Mesenchymal stem cell (in vitro differentiated cells and primary cell): Measurements from ENCODE around the gene TCEAL9.
A peak's percentile ranks its signal among the peaks of the same experiment; 100 is the strongest.

Experiments used
- DNase-seq: peaks from one replicate; pipeline ENCODE4 v3.0.0-alpha.2; 2013
- H2AFZ ChIP-seq: one replicate; pipeline ENCODE4 v1.6.1; 2013; ENCODE audit warnings: low read depth, mild to moderate bottlenecking, control low read depth, inconsistent platforms, low read length, moderate library complexity
- H2AK5ac ChIP-seq: 2 replicates; pipeline ENCODE4 v1.6.1; 2013; ENCODE audit warnings: low read length, moderate library complexity, mild to moderate bottlenecking, inconsistent platforms; ENCODE audit not compliant: severe bottlenecking
- H2BK120ac ChIP-seq: one replicate; pipeline ENCODE4 v1.6.1; 2013; ENCODE audit warnings: low read depth, mild to moderate bottlenecking, inconsistent platforms, low read length, moderate library complexity
- H2BK12ac ChIP-seq, 2 experiments: one replicate each; pipeline ENCODE4 v1.6.1; 2013; ENCODE audit warnings: inconsistent platforms in 2 of 2, low read length in 2 of 2, mild to moderate bottlenecking in 2 of 2, moderate library complexity in 2 of 2, control low read depth in 1 of 2
- H2BK15ac ChIP-seq: one replicate; pipeline ENCODE4 v1.6.1; 2013; ENCODE audit warnings: mild to moderate bottlenecking, low read depth, inconsistent platforms; ENCODE audit not compliant: poor library complexity, severe bottlenecking
- H2BK5ac ChIP-seq: 2 replicates; pipeline ENCODE4 v1.6.1; 2013; ENCODE audit warnings: low read depth, mild to moderate bottlenecking, low read length, control low read depth, inconsistent platforms; ENCODE audit not compliant: poor library complexity, severe bottlenecking
- H3K14ac ChIP-seq, 2 experiments: one replicate each; pipeline ENCODE4 v1.6.1; 2013; ENCODE audit warnings: inconsistent platforms in 2 of 2, low read length in 2 of 2, control low read depth in 1 of 2, mild to moderate bottlenecking in 1 of 2, moderate library complexity in 1 of 2
- H3K18ac ChIP-seq, 2 experiments: one replicate each; pipeline ENCODE4 v1.6.1; 2013; ENCODE audit warnings: inconsistent platforms in 2 of 2, low read length in 2 of 2, control low read depth in 1 of 2, low read depth in 1 of 2, mild to moderate bottlenecking in 1 of 2
- H3K23ac ChIP-seq, 2 experiments: one replicate each; pipeline ENCODE4 v1.6.1; 2013; ENCODE audit warnings: inconsistent platforms in 2 of 2, low read length in 2 of 2, mild to moderate bottlenecking in 2 of 2, moderate library complexity in 2 of 2, control low read depth in 1 of 2
- H3K27ac ChIP-seq: 2 replicates; pipeline ENCODE4 v1.5.1; 2013; ENCODE audit warnings: mild to moderate bottlenecking, moderate library complexity, low read length, control low read depth, inconsistent platforms; ENCODE audit not compliant: poor library complexity, severe bottlenecking
- H3K27me3 ChIP-seq, 2 experiments: 2 replicates each; pipeline versions ENCODE4 v1.6.1 to v1.7.0; 2013; ENCODE audit warnings: low read length in 2 of 2, mild to moderate bottlenecking in 2 of 2, moderate library complexity in 2 of 2, control low read depth in 1 of 2, inconsistent platforms in 1 of 2; ENCODE audit not compliant: control insufficient read depth in 1 of 2, insufficient read depth in 1 of 2
- H3K36me3 ChIP-seq, 2 experiments: 2 replicates each; pipeline versions ENCODE4 v1.6.1 to v1.7.0; 2013; ENCODE audit warnings: low read length in 2 of 2, control low read depth in 1 of 2, inconsistent platforms in 1 of 2, low read depth in 1 of 2, mild to moderate bottlenecking in 1 of 2; ENCODE audit not compliant: insufficient read depth in 2 of 2, control insufficient read depth in 1 of 2
- H3K4ac ChIP-seq, 2 experiments: one replicate each; pipeline ENCODE4 v1.6.1; 2013; ENCODE audit warnings: inconsistent platforms in 2 of 2, low read length in 2 of 2, mild to moderate bottlenecking in 2 of 2, moderate library complexity in 2 of 2, control low read depth in 1 of 2, low read depth in 1 of 2
- H3K4me1 ChIP-seq: 2 replicates; pipeline ENCODE4 v1.6.1; 2013; ENCODE audit warnings: low read depth, low read length, control low read depth; ENCODE audit not compliant: control insufficient read depth, insufficient read depth
- H3K4me2 ChIP-seq: 2 replicates; pipeline ENCODE4 v1.6.1; 2013; ENCODE audit warnings: low read length, mild to moderate bottlenecking, inconsistent platforms; ENCODE audit not compliant: poor library complexity, severe bottlenecking
- H3K4me3 ChIP-seq, 2 experiments: 2 replicates each; pipeline versions ENCODE4 v1.5.1 to v1.7.0; 2013; ENCODE audit warnings: low read length in 2 of 2, mild to moderate bottlenecking in 2 of 2, control low read depth in 1 of 2, low read depth in 1 of 2; ENCODE audit not compliant: insufficient read depth in 1 of 2
- H3K79me1 ChIP-seq: replicated peaks from 2 replicates; pipeline ENCODE4 v1.6.1; 2013; ENCODE audit warnings: mild to moderate bottlenecking, control low read depth, low read length, inconsistent platforms; ENCODE audit not compliant: poor library complexity, severe bottlenecking
- H3K9ac ChIP-seq: 2 replicates; pipeline ENCODE4 v1.7.0; 2013; ENCODE audit warnings: mild to moderate bottlenecking, low read length, moderate library complexity
- H3K9me3 ChIP-seq: 2 replicates; pipeline ENCODE4 v1.7.0; 2013; ENCODE audit warnings: mild to moderate bottlenecking, low read length; ENCODE audit not compliant: control insufficient read depth
- H4K8ac ChIP-seq: one replicate; pipeline ENCODE4 v1.6.1; 2013; ENCODE audit warnings: inconsistent platforms, mild to moderate bottlenecking, low read length, moderate library complexity
- H4K91ac ChIP-seq: one replicate; pipeline ENCODE4 v1.6.1; 2013; ENCODE audit warnings: mild to moderate bottlenecking, low read length, inconsistent platforms
- WGBS: methylation state at CpG from one replicate; pipeline ENCODE4 v1.1.7; 2013; ENCODE audit warnings: mixed read lengths; 5-methylcytosine and 5-hydroxymethylcytosine counted together

TCEAL9 gene

DNA sequence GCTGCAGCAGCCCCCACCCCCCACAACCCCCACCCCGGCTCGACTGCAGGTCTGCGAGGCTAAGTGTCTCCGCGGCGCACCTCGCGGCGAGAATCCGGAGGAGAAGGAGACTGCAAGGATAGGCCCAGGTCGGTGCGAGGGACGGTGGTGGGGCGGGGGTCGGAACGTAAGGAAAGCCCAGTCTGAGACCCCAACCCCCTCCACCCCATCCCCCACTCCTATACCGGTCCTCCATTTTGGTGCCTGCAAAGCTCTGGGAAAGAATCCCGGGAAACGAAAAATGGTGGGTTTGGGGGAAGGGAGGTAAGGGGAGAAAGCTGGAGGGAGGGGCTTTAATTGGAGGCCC lies 20.6 kb downstream of the TCEAL9 start:
- Histone ChIP-seq H2BK120ac (peak overlapping the region; percentile 89), H2BK15ac (no peak overlapping the region), H3K4me3 (peak overlapping the region; percentile 77 to 78), H2AFZ (no peak overlapping the region), H2BK5ac (no peak overlapping the region), H3K18ac (peak overlapping the region in 1 of 2 experiments; percentile 46), H3K36me3 (peaks cover 0 to 4% of the 10 kb centered on the region in 2 experiments), H3K27ac (peak overlapping the region; percentile 40), H3K79me1 (no peaks in the 10 kb centered on the region), H3K9ac (peak overlapping the region; percentile 89), H4K91ac (no peak overlapping the region), H3K4me1 (peaks cover 3% of the 10 kb centered on the region), H3K23ac (no peak overlapping the region), H2BK12ac (no peak overlapping the region), H2AK5ac (no peak overlapping the region), H3K9me3 (no peaks in the 10 kb centered on the region), H3K27me3 (no peaks in the 10 kb centered on the region), H4K8ac (no peak overlapping the region), H3K14ac (no peak overlapping the region), H3K4me2 (peak overlapping the region; percentile 28), H3K4ac (no peak overlapping the region)
- WGBS = 0% methylated on average over 2 of the region's 19 CpGs
- peak; percentile 30 for DNase-seq

DNA sequence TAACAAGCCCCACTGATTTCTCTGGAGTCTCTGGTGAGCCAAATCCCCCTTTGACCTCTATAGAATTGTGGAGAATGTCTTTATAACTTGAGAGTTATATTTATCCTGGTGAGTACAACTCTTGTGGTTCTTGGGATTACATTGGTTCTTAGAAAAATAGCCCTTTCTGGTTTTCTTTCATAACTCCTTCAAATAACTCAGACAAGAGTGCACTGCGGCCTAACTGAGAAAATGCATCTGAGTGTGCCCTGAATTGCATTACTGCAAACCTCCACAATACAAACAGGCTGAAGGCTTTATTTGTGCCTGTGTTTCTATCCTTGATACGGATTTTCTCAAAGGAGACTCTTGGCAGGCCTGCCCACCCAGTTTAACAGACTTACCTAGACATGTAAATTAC lies 22.7 kb downstream of the TCEAL9 start:
- Histone ChIP-seq H3K4me3 (no peak overlapping the region), H2AK5ac (no peak overlapping the region), H2BK5ac (no peak overlapping the region), H4K8ac (no peak overlapping the region), H3K9me3 (no peaks in the 10 kb centered on the region), H2BK120ac (no peak overlapping the region), H2BK12ac (no peak overlapping the region), H3K36me3 (peaks cover 0 to 4% of the 10 kb centered on the region in 2 experiments), H3K14ac (no peak overlapping the region), H3K4ac (no peak overlapping the region), H3K27ac (no peak overlapping the region), H3K4me1 (peaks cover 3% of the 10 kb centered on the region), H3K18ac (no peak overlapping the region), H3K23ac (no peak overlapping the region), H3K4me2 (no peak overlapping the region), H3K27me3 (no peaks in the 10 kb centered on the region), H3K9ac (no peak overlapping the region), H3K79me1 (no peaks in the 10 kb centered on the region), H2BK15ac (no peak overlapping the region), H2AFZ (no peak overlapping the region), H4K91ac (no peak overlapping the region)
- no peak for DNase-seq
- WGBS = 92% methylated on average over 2 of the region's 2 CpGs

DNA sequence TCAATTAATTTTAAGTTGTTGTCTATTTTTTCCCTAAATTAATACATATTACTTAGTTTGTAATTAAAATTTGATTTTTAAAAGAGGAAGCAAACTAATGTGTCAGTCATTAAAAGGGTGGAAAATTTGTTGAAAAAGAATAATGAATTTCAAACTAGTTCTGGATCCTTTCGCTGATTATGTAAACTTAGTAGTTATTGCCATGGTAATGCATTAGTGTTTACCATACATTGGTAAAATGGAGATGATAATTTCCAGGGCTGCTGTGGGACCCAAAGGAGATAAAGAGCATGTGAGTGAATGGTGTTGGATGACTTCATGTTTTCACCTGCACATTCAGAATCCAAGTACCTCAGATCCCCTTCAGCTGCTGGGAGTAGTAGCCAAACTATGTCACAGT lies 26.6 kb downstream of the TCEAL9 start:
- 92% methylated on average over 1 of the region's 1 CpG for WGBS
- Histone ChIP-seq H3K9me3 (no peaks in the 10 kb centered on the region), H2BK15ac (no peak overlapping the region), H3K27ac (no peak overlapping the region), H2BK5ac (no peak overlapping the region), H4K8ac (no peak overlapping the region), H3K23ac (no peak overlapping the region), H3K18ac (no peak overlapping the region), H2AK5ac (no peak overlapping the region), H3K36me3 (peaks cover 0 to 4% of the 10 kb centered on the region in 2 experiments), H2BK120ac (no peak overlapping the region), H3K4ac (no peak overlapping the region), H3K9ac (no peak overlapping the region), H3K4me3 (no peak overlapping the region), H2BK12ac (no peak overlapping the region), H2AFZ (no peak overlapping the region), H3K27me3 (peaks cover 0 to 2% of the 10 kb centered on the region in 2 experiments), H3K4me1 (no peaks in the 10 kb centered on the region), H3K4me2 (no peak overlapping the region), H3K79me1 (no peaks in the 10 kb centered on the region), H4K91ac (no peak overlapping the region), H3K14ac (no peak overlapping the region)
- no peak for DNase-seq

DNA sequence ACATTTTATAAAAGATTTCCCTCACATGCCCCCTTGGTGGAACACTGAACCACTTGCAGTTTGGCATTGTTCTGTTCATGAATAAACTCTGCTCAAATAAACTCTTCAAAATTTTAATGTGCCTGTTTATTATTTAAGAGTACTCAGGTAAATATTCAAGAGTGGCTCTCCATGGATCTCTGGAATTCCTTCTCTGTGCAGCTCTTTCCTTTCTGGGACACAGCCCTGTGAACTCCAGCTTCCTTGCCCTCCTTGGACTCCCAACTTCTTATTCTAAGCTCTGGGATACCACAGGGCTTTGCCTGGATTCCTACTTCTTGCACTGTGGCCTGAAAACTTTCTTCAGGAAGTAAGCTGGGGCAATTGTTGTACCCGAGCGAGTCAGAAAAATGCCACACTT lies 28.4 kb downstream of the TCEAL9 start:
- DNase-seq = no peak
- H4K8ac ChIP-seq = no peak overlapping the region

More for the DNA sequence above, 28.4 kb downstream of the TCEAL9 start:
- no peaks in the 10 kb centered on the region for H3K36me3 ChIP-seq
- H2AK5ac ChIP-seq = no peak overlapping the region
- 81% methylated on average over 2 of the region's 2 CpGs for WGBS
- H2BK120ac ChIP-seq = no peak overlapping the region
- H2AFZ ChIP-seq = no peak overlapping the region
- H3K4me3 ChIP-seq = no peak overlapping the region
- H3K23ac ChIP-seq = no peak overlapping the region
- no peak overlapping the region for H3K14ac ChIP-seq
- no peak overlapping the region for H2BK15ac ChIP-seq
- no peaks in the 10 kb centered on the region for H3K4me1 ChIP-seq
- H3K9ac ChIP-seq = no peak overlapping the region
- H4K91ac ChIP-seq = no peak overlapping the region
- no peaks in the 10 kb centered on the region for H3K9me3 ChIP-seq
- H3K27ac ChIP-seq = no peak overlapping the region
- H3K27me3 ChIP-seq = peaks cover 0 to 2% of the 10 kb centered on the region in 2 experiments
- H2BK5ac ChIP-seq = no peak overlapping the region
- no peak overlapping the region for H3K4ac ChIP-seq
- no peak overlapping the region for H3K18ac ChIP-seq
- H3K4me2 ChIP-seq = no peak overlapping the region
- H3K79me1 ChIP-seq = no peaks in the 10 kb centered on the region
- no peak overlapping the region for H2BK12ac ChIP-seq
